ENCODE data around the gene SLC35F4.

SLC35F4 gene

GRCh38 chr14:57610631-57611030 lies 255.3 kb downstream of the SLC35F4 start:
- DNase-seq = no peak

- DNase-seq = no peak
Measured at GRCh38 chr14:57609192-57610075, 256.5 kb downstream of the SLC35F4 start.

GRCh38 chr14:57607086-57607485 lies 258.8 kb downstream of the SLC35F4 start:
- DNase-seq = no peak

GRCh38 chr14:57583396-57583795 lies 282.5 kb downstream of the SLC35F4 start:
- no peak for DNase-seq

- no peak for DNase-seq
Measured at GRCh38 chr14:57582746-57583145, 283.1 kb downstream of the SLC35F4 start.

- no peak for DNase-seq
Measured at GRCh38 chr14:57578801-57579200, 287.1 kb downstream of the SLC35F4 start.

- no peak for DNase-seq
Measured at GRCh38 chr14:57576498-57576897, 289.4 kb downstream of the SLC35F4 start.

GRCh38 chr14:57575482-57575881 lies 290.4 kb downstream of the SLC35F4 start:
- DNase-seq = no peak

GRCh38 chr14:57574617-57575288 lies 291.1 kb downstream of the SLC35F4 start:
- no peak for DNase-seq

GRCh38 chr14:57573173-57573572 lies 292.7 kb downstream of the SLC35F4 start:
- DNase-seq = no peak

- no peak for DNase-seq
Measured at GRCh38 chr14:57568554-57568953, 297.3 kb downstream of the SLC35F4 start.

GRCh38 chr14:57567220-57567619 lies 298.7 kb downstream of the SLC35F4 start:
- DNase-seq = no peak

GRCh38 chr14:57560681-57561080 lies 305.2 kb downstream of the SLC35F4 start:
- no peak for DNase-seq

GRCh38 chr14:57559576-57559975 lies 306.3 kb downstream of the SLC35F4 start:
- no peak for DNase-seq

GRCh38 chr14:57549765-57550420 lies 316.0 kb downstream of the SLC35F4 start:
- no peak for DNase-seq

- no peak for DNase-seq
Measured at GRCh38 chr14:57549016-57549564, 316.8 kb downstream of the SLC35F4 start.

- no peak for DNase-seq
Measured at GRCh38 chr14:57547131-57547530, 318.8 kb downstream of the SLC35F4 start.

- DNase-seq = no peak
Measured at GRCh38 chr14:57533214-57533613, 332.7 kb downstream of the SLC35F4 start.

GRCh38 chr14:57530571-57530970 lies 335.3 kb downstream of the SLC35F4 start:
- no peak for DNase-seq

GRCh38 chr14:57526942-57527341 lies 338.9 kb downstream of the SLC35F4 start:
- no peak for DNase-seq

- DNase-seq = no peak
Measured at GRCh38 chr14:57519043-57519442, 346.8 kb downstream of the SLC35F4 start.
